ENCODE data around the gene ZNF280D. TPM values are rescaled to one million over a fixed set of nuclear protein-coding genes. Genes with fewer than 3 reads are reported as not detected.

The ZNF280D gene
- total RNA-seq, 4 donors from 2014 or later = 22.1 to 86.2 (median 33.0) TPM

DNA sequence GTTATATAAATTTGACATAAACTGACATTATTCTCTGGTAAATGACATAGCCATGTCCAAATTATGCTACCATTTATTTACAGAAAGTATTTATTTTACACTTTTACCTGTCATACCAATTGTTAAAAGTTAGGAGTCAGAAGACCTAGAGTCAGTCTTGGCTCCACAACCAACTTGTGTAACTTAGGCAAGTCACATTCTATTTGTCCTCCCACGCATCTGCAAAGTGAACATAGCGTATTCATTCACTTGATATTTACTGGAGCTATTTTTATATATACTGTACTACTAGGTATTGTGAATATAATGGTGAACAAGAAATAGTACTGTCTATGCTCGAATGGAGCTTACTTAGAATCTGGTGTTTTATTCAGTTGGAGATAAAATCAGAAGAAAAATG, 78.7 kb downstream of the ZNF280D start:
- no peak for ATAC-seq (ENCODE audit: low FRiP score)

DNA sequence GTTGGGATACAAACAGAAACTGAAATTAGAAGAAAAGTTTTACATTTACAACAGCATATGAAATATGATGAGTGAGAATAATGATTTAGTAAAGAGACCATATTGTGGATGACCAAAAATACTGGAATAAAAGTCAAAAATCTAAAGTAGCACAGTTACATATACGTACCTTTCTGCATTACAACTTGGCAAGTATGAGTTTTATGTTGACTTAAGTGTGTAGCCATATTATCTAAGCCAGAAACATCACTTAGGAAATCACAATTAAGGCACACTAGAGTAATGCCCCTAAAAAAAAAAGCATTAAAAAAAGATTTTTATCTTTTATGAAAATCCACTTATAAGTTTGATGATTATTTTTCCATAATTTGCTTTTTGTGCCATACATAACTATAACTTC, 79.1 kb downstream of the ZNF280D start:
- no peak for DNase-seq (ENCODE audit: low spot score)
- ATAC-seq (ENCODE audit: low FRiP score) = no peak
- TF ChIP-seq, protein P1, sequence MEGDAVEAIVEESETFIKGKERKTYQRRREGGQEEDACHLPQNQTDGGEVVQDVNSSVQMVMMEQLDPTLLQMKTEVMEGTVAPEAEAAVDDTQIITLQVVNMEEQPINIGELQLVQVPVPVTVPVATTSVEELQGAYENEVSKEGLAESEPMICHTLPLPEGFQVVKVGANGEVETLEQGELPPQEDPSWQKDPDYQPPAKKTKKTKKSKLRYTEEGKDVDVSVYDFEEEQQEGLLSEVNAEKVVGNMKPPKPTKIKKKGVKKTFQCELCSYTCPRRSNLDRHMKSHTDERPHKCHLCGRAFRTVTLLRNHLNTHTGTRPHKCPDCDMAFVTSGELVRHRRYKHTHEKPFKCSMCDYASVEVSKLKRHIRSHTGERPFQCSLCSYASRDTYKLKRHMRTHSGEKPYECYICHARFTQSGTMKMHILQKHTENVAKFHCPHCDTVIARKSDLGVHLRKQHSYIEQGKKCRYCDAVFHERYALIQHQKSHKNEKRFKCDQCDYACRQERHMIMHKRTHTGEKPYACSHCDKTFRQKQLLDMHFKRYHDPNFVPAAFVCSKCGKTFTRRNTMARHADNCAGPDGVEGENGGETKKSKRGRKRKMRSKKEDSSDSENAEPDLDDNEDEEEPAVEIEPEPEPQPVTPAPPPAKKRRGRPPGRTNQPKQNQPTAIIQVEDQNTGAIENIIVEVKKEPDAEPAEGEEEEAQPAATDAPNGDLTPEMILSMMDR (IDR thresholded peaks at IDR 0.05) = no peak

More for the DNA sequence above, 78.7 kb downstream of the ZNF280D start:
- no peak for DNase-seq (ENCODE audit: low spot score)
- TF ChIP-seq, protein P1 (IDR thresholded peaks at IDR 0.05) = no peak

DNA sequence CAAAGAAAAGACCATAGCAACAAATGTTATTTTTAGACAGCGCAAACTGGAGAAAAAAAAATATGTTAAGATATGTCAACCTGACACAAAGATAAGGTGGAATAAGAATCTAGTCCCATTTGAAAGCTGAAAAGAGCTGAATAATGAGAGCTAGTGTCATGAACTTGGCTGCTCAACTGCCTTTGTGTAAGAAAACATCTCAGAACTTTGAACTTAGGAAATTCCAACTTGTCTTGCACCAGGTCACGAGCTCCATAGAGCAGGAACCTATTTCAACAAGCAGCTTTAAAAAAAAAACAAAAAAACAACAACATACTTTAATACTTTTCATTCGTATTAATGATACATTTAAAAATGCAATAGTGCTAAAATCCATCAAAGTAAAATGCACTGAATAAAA, 79.5 kb downstream of the ZNF280D start:
- TF ChIP-seq, protein P1 (IDR thresholded peaks at IDR 0.05) = no peak
- no peak for DNase-seq (ENCODE audit: low spot score)
- ATAC-seq (ENCODE audit: low FRiP score) = no peak

DNA sequence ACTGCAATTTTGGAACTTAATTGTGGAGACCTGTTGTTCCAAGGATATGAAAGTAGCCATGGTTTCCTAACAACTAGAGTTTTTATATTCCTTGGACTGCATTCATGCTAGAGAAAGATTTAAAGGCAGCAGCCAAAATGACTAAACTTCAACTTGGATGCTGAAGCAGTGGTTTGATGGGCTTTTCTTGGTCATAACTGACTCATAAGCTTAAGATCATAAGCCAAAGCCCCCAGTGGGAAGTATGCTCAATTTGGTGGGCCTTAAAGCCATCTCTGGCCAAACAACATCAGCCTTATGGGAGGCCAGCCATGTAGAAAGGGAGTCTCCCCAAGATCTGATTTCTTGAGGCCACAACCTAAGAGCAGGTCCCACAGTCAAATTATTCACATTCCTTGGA, 80.2 kb downstream of the ZNF280D start:
- DNase-seq (ENCODE audit: low spot score) (no peak), ATAC-seq (ENCODE audit: low FRiP score) (no peak)
- TF ChIP-seq, protein P1 (IDR thresholded peaks at IDR 0.05) = no peak

DNA sequence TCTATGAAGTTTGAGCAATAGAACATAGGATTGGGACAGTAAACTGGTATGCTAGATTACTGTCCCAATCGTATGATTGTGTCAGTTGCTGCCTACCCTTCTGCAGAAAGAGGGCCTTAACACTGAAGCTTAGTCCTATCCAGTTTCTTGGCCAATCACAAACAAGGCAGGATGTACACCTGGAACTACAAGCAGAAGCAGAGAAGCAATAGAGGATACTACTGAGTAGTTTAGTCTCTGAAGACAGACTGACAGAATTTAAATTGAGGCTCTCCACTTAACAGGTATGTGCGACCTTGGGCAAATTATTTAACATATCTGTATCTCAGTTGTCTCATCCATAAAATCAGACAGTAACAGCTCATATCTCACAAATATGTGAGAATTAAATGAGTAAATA, 85.0 kb downstream of the ZNF280D start:
- TF ChIP-seq, protein P1 (IDR thresholded peaks at IDR 0.05) = no peak

DNA sequence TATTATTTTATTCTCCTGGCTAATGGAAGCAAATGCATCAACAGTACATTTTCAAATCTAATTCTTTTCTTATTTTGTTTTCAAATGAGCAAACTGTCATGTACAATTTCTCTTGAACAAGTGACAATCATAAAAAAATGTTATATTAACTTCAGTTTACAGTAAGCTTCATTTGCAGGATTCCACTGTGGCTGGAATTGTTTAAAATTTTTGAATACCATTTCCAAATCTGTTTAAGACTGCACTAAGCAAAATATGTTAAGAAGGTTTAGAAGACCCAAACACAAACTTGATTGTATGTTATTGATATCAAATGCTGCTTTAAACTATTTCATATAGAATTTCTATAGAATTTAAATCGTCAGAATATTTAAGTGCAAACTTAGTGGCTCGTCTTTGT, 92.8 kb downstream of the ZNF280D start:
- TF ChIP-seq, protein P1 (IDR thresholded peaks at IDR 0.05) = no peak

More for the DNA sequence above, 85.0 kb downstream of the ZNF280D start:
- no peak for ATAC-seq (ENCODE audit: low FRiP score)
- no peak for DNase-seq (ENCODE audit: low spot score)

DNA sequence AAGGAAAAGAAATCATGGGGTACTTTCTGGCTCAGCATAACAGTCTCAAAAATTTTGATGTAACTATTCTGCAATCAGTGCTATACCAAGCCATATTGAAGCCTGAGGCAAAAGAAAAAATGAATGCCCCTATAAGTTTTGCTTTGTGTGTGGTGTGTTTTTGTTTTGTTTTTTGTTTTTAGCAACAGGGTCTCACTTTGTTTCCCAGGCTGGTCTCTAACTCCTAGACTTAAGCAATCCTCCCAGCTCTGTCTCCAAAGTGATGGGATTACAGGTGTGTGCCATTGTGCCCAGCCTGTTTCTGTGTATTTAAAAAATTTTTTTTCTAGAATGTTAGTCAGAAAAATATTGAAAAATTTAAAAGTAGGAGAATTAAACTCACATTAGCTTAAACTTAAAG, 93.2 kb downstream of the ZNF280D start:
- no peak for DNase-seq (ENCODE audit: low spot score)
- no peak for ATAC-seq (ENCODE audit: low FRiP score)
- TF ChIP-seq, protein P1 (IDR thresholded peaks at IDR 0.05) = no peak

More for the DNA sequence above, 92.8 kb downstream of the ZNF280D start:
- DNase-seq (ENCODE audit: low spot score) (no peak), ATAC-seq (ENCODE audit: low FRiP score) (no peak)
